HG03460 (cell line): ENCODE results near the gene EIF3J.
"Not testable (repeated sequence)": the region's sequence is repeated elsewhere in the genome, so short reads cannot be mapped to it uniquely, and the experiment has no call there.

Experiments
- ATAC-seq: cut with Tn5 transposase; IDR thresholded peaks from one replicate; pipeline ENCODE4 v1.9.1; 2021; ENCODE audit not compliant: unreplicated experiment

EIF3J gene

DNA sequence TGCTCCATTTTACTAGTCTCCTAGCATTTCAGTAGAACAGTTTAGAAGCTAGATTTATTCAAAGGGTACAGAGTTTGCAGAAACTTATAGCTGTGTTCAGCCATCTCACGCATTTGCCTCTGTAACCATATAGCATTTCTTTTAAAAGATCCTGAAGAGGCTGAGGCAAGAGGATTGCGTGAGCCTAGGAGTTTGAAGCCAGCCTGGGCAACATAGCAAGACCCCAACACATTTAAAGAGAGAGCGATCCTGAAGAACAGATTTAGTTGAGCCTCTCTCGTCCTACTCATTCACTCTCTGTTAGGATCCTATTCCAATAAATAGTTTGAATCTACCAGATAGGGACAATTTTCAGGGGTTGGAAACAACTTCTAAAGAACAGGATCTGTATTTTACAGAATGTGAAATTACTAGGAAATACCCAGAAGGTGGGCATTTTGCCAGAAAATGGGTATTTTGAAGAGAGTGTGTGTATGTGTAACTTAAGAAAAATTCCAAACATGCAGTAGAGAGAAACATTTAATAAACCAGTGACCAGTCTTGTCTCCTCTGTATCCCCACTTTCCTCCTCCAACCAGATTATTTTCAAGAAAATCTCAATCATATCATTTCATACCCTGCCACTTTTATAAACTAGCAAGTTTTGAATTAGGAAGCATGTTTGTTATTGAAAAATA, 4.5 kb downstream of the EIF3J start:
- ATAC-seq: no peak

GRCh38 chr15:44542596-44542995, 5.6 kb downstream of the EIF3J start:
- no peak for ATAC-seq

- ATAC-seq: not testable (repeated sequence)
Measured at GRCh38 chr15:44544745-44545144, 7.8 kb downstream of the EIF3J start.

GRCh38 chr15:44545913-44546802, 9.2 kb downstream of the EIF3J start:
- peak; percentile 64 for ATAC-seq

- ATAC-seq: not testable (repeated sequence)
Measured at GRCh38 chr15:44549152-44549551, 12.2 kb downstream of the EIF3J start.

GRCh38 chr15:44550256-44550655, 13.3 kb downstream of the EIF3J start:
- ATAC-seq: no peak

GRCh38 chr15:44550734-44551133, 13.8 kb downstream of the EIF3J start:
- ATAC-seq: no peak

DNA sequence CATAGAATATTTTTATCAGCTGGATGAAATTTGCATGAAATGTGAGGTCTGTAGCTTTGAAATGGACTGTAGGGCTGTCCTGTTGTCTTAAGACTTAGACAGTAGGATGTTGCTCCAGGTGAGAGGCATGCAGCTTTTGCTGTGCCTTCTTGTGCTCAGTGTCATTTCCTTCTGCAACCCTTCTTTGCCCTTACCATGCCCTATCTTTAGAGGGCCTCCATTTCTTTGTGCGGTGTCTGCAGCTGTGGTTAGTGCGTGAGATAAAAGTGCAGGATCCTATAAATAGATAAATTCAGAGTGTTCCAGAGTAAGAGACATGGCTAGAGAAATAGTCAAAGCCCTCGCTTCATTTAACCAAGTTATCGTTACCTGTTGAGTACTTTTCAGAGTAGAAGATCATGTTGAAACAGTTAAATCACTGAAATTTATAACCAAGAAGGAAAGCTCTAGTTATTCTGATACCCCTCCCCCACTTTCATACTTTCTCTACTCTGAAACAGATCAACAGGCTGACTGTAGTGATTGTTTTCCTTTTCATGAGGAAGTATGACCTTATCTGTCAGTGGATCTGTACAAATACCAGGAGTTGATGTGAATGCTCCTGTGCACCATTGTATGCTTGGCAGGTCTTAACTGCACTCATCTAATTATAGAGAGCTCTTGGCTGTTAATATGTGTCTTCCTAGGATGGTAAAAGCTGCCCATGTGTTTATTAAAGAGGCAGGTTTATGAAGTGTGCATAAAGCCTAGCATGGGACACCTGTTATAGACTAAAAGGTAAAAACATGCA, 18.2 kb downstream of the EIF3J start:
- no peak for ATAC-seq

DNA sequence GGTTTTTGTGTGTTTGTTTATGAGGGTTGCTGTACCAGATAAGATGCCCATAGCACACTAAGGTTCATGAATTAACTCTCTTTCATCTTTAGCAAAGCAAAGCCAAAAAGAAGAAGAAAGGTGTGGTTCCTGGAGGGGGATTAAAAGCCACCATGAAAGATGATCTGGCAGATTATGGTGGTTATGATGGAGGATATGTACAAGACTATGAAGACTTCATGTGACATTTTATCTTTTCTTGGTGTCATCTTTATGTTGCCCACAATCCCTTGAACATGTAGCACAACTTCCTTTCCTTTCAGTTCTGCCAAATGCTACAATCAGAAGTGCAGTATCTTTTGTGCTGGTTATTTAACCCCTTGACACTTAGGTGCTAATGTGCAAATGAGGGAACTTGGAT, 24.0 kb downstream of the EIF3J start:
- ATAC-seq: not testable (repeated sequence)

DNA sequence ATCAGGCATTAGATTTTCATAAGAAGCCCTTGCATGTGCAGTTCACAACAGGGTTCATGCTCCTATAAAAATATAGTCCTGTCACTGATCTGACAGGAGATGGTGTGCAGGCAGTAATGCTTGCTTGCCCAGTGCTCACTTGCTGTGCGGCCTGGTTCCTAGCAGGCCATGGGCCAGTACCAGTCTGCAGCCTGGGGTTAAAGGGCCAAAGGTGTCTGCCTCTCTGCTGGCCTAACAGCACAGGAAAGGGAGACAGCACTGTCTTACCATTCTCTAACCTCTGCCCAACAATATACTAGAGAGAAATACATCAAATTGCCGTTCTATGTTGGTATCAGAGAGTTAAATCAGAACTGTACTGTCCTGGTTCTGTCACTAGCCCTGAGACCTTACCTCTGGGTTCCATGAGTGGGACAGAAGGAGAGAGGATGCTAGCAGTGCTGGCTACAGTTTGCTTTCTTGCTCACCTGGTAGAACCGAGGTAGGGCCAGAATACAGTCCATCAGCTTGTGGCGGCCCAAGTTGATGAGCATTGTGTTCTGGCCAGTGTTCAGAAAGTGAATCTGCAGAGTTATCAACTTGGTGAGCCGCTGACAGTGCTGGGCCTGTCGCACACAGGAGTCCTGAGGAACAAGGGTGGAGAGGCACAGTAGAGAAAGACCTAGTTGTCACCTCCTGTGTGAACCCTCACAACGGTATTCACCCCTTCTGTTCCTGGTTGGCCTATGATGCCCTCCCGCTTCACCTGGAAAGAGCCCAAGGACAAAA, 28.6 kb downstream of the EIF3J start:
- no peak for ATAC-seq

DNA sequence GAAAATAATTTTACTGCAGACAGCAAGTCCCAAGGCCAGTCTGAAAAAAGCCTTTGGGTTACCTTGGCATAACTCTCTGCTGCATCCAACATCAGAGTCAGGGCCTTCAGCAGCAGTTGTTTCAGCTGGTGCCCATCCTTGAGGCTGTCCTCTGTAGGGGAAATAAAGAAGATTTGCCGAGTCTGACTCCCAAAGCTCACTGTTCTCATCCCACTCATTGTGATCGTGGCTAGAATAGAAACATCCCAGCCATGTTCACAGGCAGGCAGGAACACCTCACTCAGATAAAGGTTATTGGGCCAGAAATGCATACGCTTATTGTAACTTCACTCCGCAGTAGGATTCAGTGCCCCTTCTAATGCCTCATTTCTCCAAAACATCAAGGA, 29.2 kb downstream of the EIF3J start:
- ATAC-seq: no peak

DNA sequence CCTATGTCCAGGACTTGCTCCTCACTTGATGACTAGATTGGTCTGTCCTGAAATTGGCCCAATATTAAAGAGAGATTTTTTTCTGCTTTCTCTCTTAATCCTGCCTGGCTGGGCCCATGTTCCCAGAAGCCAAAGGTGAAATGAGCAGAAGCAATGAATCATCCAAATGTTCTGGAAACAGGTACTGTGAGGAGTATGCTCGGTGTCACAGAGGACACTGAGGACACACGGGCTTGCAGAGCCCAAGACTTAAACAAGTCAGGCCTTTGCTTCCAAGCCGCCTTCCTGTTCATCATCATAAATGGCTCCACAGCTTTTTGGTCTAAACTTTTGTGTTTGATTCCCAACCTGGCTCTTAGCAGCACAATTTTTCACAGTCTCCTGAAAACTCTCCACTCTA, 31.4 kb downstream of the EIF3J start:
- no peak for ATAC-seq

GRCh38 chr15:44569316-44569715, 32.4 kb downstream of the EIF3J start:
- no peak for ATAC-seq

- no peak for ATAC-seq
Measured at GRCh38 chr15:44570361-44570760, 33.4 kb downstream of the EIF3J start.

DNA sequence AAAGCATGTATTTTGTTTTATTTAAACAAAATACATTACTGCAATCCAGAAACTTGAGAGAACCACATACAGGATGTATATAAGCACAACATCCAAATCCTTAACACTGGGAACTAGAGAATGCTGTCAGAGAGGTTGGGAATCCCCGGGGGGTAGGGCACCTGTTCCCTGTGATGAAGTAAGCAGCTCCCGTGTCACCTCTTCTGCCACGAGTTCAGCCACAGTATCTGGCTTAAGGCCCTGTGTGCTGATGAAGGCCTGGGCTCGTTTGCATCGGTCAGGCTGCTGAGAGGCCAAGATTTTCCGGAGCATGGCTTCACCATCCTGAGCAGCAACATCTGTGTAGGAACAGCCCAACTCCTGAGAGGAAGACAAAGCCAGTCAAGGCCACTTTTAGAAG, 36.4 kb downstream of the EIF3J start:
- no peak for ATAC-seq

DNA sequence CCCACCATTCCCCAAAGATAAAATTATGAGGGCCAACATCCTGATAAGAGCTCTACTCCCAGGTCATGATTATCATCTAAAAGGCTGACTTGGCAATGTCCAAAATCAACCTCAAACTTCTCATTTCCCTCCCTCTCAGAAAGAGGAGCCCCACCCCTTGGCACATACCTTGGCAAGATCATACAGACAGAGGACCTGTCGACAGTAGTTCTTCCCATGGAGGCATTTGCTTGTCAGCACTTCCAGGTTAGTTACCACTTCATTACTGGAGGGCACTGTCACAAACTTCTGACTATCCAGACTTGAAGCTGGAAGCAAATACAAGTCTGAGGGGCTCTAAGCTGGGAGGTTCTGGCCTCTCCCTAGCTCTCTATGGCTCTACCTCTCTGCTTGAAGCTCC, 37.8 kb downstream of the EIF3J start:
- no peak for ATAC-seq

DNA sequence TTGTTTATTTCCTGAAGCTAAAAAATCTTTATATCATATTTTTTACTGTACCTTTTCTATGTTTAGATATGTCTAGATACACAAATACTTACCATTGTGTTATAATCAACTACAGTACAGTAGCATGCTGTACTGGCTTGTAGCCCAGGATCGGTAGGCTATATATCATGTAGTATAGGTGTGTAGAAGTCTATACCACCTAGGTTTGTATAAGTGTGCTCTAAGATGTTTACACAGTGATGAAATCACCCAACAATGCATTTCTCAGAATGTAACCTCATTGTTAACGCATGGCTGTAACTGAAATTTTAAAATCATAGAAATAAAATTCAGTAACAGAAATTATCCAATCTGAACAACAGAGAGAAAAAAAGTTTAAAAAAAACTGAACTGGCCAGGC, 43.2 kb downstream of the EIF3J start:
- ATAC-seq: no peak

DNA sequence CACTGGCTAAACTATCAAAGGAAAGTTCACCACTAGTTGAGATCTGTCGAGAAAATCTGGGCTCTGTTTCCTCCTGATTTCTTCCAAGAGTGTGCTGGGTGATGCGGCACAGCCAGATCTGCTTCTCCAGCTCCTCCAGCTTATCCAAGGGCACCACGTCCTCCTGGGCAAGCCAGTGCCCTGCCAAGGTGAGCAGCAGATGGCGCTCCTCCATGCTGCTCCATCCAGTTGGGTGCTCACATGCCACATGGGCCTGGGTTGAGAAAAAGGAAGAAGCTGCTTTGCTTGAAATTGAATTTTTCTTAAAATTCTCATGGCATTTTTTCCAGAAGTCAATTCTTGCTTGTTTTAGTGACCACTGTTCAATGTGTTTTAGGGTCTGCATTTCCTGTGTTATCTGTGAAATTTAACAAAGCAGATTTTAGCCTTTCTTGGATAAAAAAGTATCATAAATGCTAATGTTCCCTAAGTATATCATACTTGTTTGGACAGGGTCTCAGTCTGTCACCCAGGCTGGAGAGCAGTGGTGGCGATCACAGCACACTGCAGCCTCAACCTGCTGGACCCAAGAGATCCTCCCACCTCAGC, 47.3 kb downstream of the EIF3J start:
- ATAC-seq: no peak

DNA sequence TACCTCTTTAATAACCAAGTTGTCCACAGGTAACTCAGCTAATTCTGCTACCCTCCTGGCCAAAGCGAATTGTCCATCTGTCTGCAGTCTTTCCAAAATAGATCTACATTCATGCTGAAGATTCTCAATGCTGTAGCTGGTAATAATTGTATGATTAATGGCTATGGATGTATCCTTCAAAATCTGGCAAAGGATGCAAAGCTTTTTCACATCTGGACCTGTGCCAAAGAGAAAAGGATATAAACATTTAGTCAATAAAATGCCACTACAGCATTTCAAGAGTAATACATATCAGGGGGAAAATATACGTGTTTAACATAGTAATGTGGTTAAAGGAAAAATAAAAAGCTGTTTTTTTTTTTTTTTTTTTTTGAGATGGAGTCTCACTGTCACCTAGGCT, 48.7 kb downstream of the EIF3J start:
- ATAC-seq: no peak

DNA sequence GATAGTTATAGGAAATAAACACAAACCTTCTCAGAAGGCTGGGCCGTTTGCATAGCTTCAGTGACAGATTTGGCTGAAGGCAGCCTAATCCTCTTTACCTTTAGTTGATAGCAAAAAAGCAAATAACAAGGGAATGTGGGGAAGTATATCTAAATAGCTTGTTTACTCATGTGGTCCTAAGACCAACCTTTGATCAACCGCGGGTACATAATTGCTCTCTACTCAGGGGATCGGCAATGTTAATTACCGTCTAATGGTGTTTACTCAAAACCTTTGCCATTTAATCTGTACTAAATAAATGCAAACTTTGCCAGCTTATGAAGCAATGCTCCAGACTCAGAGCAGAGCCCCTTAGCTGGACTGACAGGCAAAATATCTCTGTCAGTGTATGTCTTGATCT, 51.6 kb downstream of the EIF3J start:
- no peak for ATAC-seq

- ATAC-seq: no peak
Measured at GRCh38 chr15:44591326-44591725, 54.4 kb downstream of the EIF3J start.
